ENCODE results near the gene SCRN2.

GRCh38 chr17:47823519-47823918, 17.6 kb downstream of the SCRN2 start:
- TF ChIP-seq, protein P1, sequence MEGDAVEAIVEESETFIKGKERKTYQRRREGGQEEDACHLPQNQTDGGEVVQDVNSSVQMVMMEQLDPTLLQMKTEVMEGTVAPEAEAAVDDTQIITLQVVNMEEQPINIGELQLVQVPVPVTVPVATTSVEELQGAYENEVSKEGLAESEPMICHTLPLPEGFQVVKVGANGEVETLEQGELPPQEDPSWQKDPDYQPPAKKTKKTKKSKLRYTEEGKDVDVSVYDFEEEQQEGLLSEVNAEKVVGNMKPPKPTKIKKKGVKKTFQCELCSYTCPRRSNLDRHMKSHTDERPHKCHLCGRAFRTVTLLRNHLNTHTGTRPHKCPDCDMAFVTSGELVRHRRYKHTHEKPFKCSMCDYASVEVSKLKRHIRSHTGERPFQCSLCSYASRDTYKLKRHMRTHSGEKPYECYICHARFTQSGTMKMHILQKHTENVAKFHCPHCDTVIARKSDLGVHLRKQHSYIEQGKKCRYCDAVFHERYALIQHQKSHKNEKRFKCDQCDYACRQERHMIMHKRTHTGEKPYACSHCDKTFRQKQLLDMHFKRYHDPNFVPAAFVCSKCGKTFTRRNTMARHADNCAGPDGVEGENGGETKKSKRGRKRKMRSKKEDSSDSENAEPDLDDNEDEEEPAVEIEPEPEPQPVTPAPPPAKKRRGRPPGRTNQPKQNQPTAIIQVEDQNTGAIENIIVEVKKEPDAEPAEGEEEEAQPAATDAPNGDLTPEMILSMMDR (IDR thresholded peaks at IDR 0.05; ENCODE audit: insufficient read depth, low read length), result no peak
- TF ChIP-seq POLR2AphosphoS5 (IDR thresholded peaks at IDR 0.05; ENCODE audit: low read depth) (no peak), SPI1 (IDR thresholded peaks at IDR 0.05; ENCODE audit: borderline replicate concordance, low read depth) (no peak)

Data from HL-60 (cell line).